ENCODE measurements around the gene SEC62. TPM values are rescaled to one million over a fixed set of nuclear protein-coding genes. Genes with fewer than 3 reads are reported as not detected.

The SEC62 gene
- total RNA-seq, 2 donors from 2014 or later, result 27.3 to 49.0 TPM

GRCh38 chr3:170002879-170003278 is 36.3 kb downstream of the SEC62 start:
- ATAC-seq (ENCODE audit: insufficient number of reproducible peaks, low FRiP score, low read depth) (no peak), DNase-seq (ENCODE audit: low spot score) (no peak)
- Histone ChIP-seq H3K4me1 (ENCODE audit: control insufficient read depth in 1 of 2, low read depth in 2 of 2) (no peaks in the 10 kb centered on the region), H3K27me3 (replicated peaks; ENCODE audit: insufficient read depth) (no peaks in the 10 kb centered on the region), H3K27ac (no peak overlapping the region), H3K36me3 (no peaks in the 10 kb centered on the region), H3K9me3 (no peaks in the 10 kb centered on the region), H3K4me3 (peak overlapping the region; percentile 45)
- TF ChIP-seq, protein P1, sequence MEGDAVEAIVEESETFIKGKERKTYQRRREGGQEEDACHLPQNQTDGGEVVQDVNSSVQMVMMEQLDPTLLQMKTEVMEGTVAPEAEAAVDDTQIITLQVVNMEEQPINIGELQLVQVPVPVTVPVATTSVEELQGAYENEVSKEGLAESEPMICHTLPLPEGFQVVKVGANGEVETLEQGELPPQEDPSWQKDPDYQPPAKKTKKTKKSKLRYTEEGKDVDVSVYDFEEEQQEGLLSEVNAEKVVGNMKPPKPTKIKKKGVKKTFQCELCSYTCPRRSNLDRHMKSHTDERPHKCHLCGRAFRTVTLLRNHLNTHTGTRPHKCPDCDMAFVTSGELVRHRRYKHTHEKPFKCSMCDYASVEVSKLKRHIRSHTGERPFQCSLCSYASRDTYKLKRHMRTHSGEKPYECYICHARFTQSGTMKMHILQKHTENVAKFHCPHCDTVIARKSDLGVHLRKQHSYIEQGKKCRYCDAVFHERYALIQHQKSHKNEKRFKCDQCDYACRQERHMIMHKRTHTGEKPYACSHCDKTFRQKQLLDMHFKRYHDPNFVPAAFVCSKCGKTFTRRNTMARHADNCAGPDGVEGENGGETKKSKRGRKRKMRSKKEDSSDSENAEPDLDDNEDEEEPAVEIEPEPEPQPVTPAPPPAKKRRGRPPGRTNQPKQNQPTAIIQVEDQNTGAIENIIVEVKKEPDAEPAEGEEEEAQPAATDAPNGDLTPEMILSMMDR (IDR thresholded peaks at IDR 0.05), result no peak

DNA sequence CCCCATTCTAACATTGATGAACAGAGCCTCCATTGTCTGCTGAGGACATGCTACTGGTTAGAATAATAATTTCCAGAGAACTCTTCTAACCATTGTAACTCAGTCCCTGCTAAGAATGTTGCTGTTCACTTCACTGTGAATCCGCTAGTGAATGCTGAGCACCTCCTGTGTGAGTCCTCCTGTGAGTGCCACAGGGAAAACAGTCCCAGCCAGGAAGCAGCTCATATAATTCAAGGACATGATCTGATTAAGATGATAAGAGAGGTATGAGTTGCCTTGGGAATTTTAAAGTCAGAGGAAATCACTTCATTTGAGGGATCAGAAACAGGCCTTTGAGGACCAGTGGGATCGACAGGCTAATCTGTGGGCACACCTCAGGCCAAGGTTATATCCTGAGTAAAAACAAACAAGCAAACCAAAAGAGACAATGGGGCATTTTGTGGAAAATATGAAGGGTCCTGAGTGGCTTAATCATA is 37.3 kb downstream of the SEC62 start:
- no peak for DNase-seq (ENCODE audit: low spot score)
- TF ChIP-seq, protein P1 (IDR thresholded peaks at IDR 0.05), result no peak
- Histone ChIP-seq H3K27me3 (replicated peaks; ENCODE audit: insufficient read depth) (no peaks in the 10 kb centered on the region), H3K27ac (no peak overlapping the region), H3K4me3 (no peak overlapping the region), H3K36me3 (no peaks in the 10 kb centered on the region), H3K4me1 (ENCODE audit: control insufficient read depth in 1 of 2, low read depth in 2 of 2) (no peaks in the 10 kb centered on the region), H3K9me3 (no peaks in the 10 kb centered on the region)
- ATAC-seq (ENCODE audit: insufficient number of reproducible peaks, low FRiP score, low read depth), result no peak

GRCh38 chr3:170007031-170007663 is 40.5 kb downstream of the SEC62 start:
- Histone ChIP-seq H3K4me3 (no peak overlapping the region), H3K9me3 (no peaks in the 10 kb centered on the region), H3K4me1 (ENCODE audit: control insufficient read depth in 1 of 2, low read depth in 2 of 2) (no peaks in the 10 kb centered on the region), H3K36me3 (no peaks in the 10 kb centered on the region), H3K27ac (no peak overlapping the region), H3K27me3 (replicated peaks; ENCODE audit: insufficient read depth) (no peaks in the 10 kb centered on the region)
- no peak for DNase-seq (ENCODE audit: low spot score)
- no peak for ATAC-seq (ENCODE audit: insufficient number of reproducible peaks, low FRiP score, low read depth)
- TF ChIP-seq, protein P1 (IDR thresholded peaks at IDR 0.05), result no peak

DNA sequence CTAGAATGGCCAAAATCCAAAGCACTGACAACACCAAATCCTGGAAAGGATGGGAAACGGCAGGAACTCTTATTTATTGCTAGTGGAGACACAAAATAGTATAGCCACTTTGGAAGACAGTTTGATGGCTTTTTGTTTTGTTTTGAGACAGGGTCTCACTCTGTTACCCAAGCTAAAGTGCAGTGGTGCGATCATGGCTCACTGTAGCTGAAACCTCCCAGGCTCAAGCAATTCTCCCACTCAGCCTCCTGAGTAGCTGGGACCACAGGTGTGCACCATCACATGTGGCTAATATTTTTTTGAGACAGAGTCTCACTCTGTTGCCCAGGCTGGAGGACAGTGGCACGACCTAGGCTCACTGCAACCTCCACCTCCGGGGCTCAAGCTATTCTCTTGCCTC is 43.9 kb downstream of the SEC62 start:
- TF ChIP-seq, protein P1 (IDR thresholded peaks at IDR 0.05), result no peak
- Histone ChIP-seq H3K27me3 (replicated peaks; ENCODE audit: insufficient read depth) (no peaks in the 10 kb centered on the region), H3K27ac (no peak overlapping the region), H3K4me1 (ENCODE audit: control insufficient read depth in 1 of 2, low read depth in 2 of 2) (no peaks in the 10 kb centered on the region), H3K36me3 (no peaks in the 10 kb centered on the region), H3K4me3 (no peak overlapping the region), H3K9me3 (no peaks in the 10 kb centered on the region)
- ATAC-seq (ENCODE audit: insufficient number of reproducible peaks, low FRiP score, low read depth) (no peak), DNase-seq (ENCODE audit: low spot score) (no peak)

GRCh38 chr3:170012683-170013400 is 46.2 kb downstream of the SEC62 start:
- Histone ChIP-seq H3K27me3 (replicated peaks; ENCODE audit: insufficient read depth) (no peaks in the 10 kb centered on the region), H3K4me1 (ENCODE audit: control insufficient read depth in 1 of 2, low read depth in 2 of 2) (no peaks in the 10 kb centered on the region), H3K27ac (no peak overlapping the region), H3K4me3 (no peak overlapping the region), H3K36me3 (no peaks in the 10 kb centered on the region), H3K9me3 (no peaks in the 10 kb centered on the region)
- DNase-seq (ENCODE audit: low spot score) (no peak), ATAC-seq (ENCODE audit: insufficient number of reproducible peaks, low FRiP score, low read depth) (no peak)
- TF ChIP-seq, protein P1 (IDR thresholded peaks at IDR 0.05), result no peak
